Measurements from ENCODE around the gene SELENOT.
A peak's percentile ranks its signal among the peaks of the same experiment; 100 is the strongest.

Gene SELENOT, protein sequence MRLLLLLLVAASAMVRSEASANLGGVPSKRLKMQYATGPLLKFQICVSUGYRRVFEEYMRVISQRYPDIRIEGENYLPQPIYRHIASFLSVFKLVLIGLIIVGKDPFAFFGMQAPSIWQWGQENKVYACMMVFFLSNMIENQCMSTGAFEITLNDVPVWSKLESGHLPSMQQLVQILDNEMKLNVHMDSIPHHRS

GRCh38 chr3:150603153-150603979, at the start of gene SELENOT:
SELENOT (plus strand) TSS chr3:150603321; CDS start chr3:150603363, 42 bp downstream.
- peak within 1 kb of the TSS; percentile 99 for H3K27ac ChIP-seq (ENCODE audit: low read length)
- peak within 1 kb of the TSS; percentile 84 for H3K9ac ChIP-seq (ENCODE audit: low read depth, low read length)
- peak within 1 kb of the TSS; percentile 75 for H3K4me3 ChIP-seq (ENCODE audit: low read length)
- peaks cover 8% of the 10 kb centered on the region; the same call in 1 of the 2 replicates for H3K36me3 ChIP-seq (ENCODE audit: insufficient read depth, low read depth, low read length)
- H3K27me3 ChIP-seq (ENCODE audit: insufficient read depth, low read length) = no peaks in the 10 kb centered on the region
- peaks cover 33% of the 10 kb centered on the region for H3K4me1 ChIP-seq (ENCODE audit: insufficient read depth, low read length)
- no peaks in the 10 kb centered on the region for H3K9me3 ChIP-seq (ENCODE audit: insufficient read depth, low read depth, low read length)

DNA sequence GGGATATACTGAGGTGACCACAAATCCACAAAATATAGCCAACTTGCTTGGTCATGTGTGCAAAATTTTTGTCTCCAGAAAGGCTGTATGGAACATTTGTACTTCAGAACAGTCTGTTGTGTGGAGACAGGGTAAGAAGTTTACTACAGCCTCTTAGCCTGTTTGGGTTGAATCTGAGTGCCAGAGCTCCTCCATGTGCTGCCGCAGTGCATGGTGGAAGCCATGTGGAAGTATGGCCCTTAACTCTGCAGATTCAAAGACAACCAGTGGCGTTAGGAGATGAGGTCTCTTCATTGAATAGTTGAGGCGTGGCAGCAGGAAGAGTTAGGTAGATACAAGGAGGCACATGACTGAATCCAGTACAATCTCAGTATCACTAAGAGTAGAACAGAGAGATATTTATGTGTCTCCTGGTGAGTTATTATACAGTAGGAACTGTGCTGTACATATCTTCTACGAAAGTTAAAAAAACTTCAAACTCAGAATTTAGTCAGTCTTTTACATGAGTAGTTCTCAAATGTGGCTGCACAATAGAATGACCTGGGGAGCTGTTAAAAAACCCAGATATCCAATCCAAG, 47.2 kb upstream of the SELENOT start:
- no peaks in the 10 kb centered on the region for H3K27me3 ChIP-seq (ENCODE audit: insufficient read depth, low read length)
- H3K9me3 ChIP-seq (ENCODE audit: insufficient read depth, low read depth, low read length) = no peaks in the 10 kb centered on the region
- H3K4me1 ChIP-seq (ENCODE audit: insufficient read depth, low read length) = no peaks in the 10 kb centered on the region
- peaks cover 62% of the 10 kb centered on the region for H3K36me3 ChIP-seq (ENCODE audit: insufficient read depth, low read depth, low read length)
- H3K4me3 ChIP-seq (ENCODE audit: low read length) = no peak overlapping the region
- no peak overlapping the region for H3K27ac ChIP-seq (ENCODE audit: low read length)
- H3K9ac ChIP-seq (ENCODE audit: low read depth, low read length) = no peak overlapping the region

- no peaks in the 10 kb centered on the region for H3K27me3 ChIP-seq (ENCODE audit: insufficient read depth, low read length)
- no peaks in the 10 kb centered on the region for H3K4me1 ChIP-seq (ENCODE audit: insufficient read depth, low read length)
- no peak overlapping the region for H3K4me3 ChIP-seq (ENCODE audit: low read length)
- no peak overlapping the region for H3K27ac ChIP-seq (ENCODE audit: low read length)
- H3K36me3 ChIP-seq (ENCODE audit: insufficient read depth, low read depth, low read length) = peaks cover 62% of the 10 kb centered on the region
- H3K9me3 ChIP-seq (ENCODE audit: insufficient read depth, low read depth, low read length) = no peaks in the 10 kb centered on the region
- no peak overlapping the region for H3K9ac ChIP-seq (ENCODE audit: low read depth, low read length)
Measured at GRCh38 chr3:150556792-150557191, 46.3 kb upstream of the SELENOT start.

DNA sequence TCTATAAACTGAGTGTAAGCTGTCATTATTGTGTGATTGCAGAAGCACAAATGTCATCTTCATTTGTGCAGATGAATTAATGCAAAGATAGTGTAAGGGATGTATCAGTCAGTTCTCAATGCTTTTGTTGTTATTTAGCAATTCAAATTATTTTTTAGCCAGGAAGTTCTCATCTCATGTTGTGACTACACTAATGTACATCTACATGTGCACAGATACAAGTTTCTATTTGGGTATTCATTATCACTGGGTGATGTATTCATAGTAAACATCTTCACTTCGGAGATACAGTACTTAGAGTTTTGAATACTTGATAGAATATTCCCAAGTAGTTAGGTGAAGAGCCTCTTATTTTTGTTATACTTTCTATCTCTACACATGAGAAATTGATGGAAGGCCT, 45.4 kb upstream of the SELENOT start:
- Histone ChIP-seq H3K4me1 (ENCODE audit: insufficient read depth, low read length) (no peaks in the 10 kb centered on the region), H3K9ac (ENCODE audit: low read depth, low read length) (no peak overlapping the region), H3K27me3 (ENCODE audit: insufficient read depth, low read length) (no peaks in the 10 kb centered on the region), H3K36me3 (ENCODE audit: insufficient read depth, low read depth, low read length) (peaks cover 58% of the 10 kb centered on the region), H3K4me3 (ENCODE audit: low read length) (no peak overlapping the region), H3K27ac (ENCODE audit: low read length) (no peak overlapping the region), H3K9me3 (ENCODE audit: insufficient read depth, low read depth, low read length) (no peaks in the 10 kb centered on the region)

GRCh38 chr3:150564243-150564642, 38.9 kb upstream of the SELENOT start:
- no peaks in the 10 kb centered on the region for H3K9me3 ChIP-seq (ENCODE audit: insufficient read depth, low read depth, low read length)
- peaks cover 73% of the 10 kb centered on the region for H3K36me3 ChIP-seq (ENCODE audit: insufficient read depth, low read depth, low read length)
- no peaks in the 10 kb centered on the region for H3K4me1 ChIP-seq (ENCODE audit: insufficient read depth, low read length)
- no peak overlapping the region for H3K4me3 ChIP-seq (ENCODE audit: low read length)
- H3K27ac ChIP-seq (ENCODE audit: low read length) = no peak overlapping the region
- H3K27me3 ChIP-seq (ENCODE audit: insufficient read depth, low read length) = no peaks in the 10 kb centered on the region
- no peak overlapping the region for H3K9ac ChIP-seq (ENCODE audit: low read depth, low read length)

DNA sequence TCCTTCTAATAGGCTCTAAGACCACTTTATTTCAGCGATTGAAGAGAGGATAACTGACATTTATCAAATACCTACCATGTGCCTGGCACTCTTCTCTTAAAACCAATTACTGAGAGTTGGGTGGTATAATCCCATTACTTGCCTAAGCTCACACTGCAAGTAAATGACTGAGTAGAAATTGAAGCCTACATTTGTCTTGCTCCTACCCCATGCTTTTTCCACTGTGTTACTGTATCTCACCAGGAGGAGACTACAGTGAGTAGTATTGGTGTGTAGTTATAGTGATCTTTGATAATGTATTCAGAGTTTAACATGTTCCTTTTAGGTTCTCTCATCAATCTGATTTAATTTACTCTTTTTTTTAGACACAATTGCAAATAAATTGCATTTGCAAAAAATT, 35.8 kb upstream of the SELENOT start:
- H3K36me3 ChIP-seq (ENCODE audit: insufficient read depth, low read depth, low read length) = peaks cover 95% of the 10 kb centered on the region

GRCh38 chr3:150577855-150578254, 25.3 kb upstream of the SELENOT start:
- Histone ChIP-seq H3K4me3 (ENCODE audit: low read length) (no peak overlapping the region), H3K9ac (ENCODE audit: low read depth, low read length) (no peak overlapping the region), H3K4me1 (ENCODE audit: insufficient read depth, low read length) (no peaks in the 10 kb centered on the region), H3K36me3 (ENCODE audit: insufficient read depth, low read depth, low read length) (peaks cover 86% of the 10 kb centered on the region), H3K27ac (ENCODE audit: low read length) (no peak overlapping the region), H3K27me3 (ENCODE audit: insufficient read depth, low read length) (no peaks in the 10 kb centered on the region), H3K9me3 (ENCODE audit: insufficient read depth, low read depth, low read length) (no peaks in the 10 kb centered on the region)

More for the DNA sequence above, 35.8 kb upstream of the SELENOT start:
- no peak overlapping the region for H3K9ac ChIP-seq (ENCODE audit: low read depth, low read length)
- no peak overlapping the region for H3K27ac ChIP-seq (ENCODE audit: low read length)
- H3K4me1 ChIP-seq (ENCODE audit: insufficient read depth, low read length) = no peaks in the 10 kb centered on the region
- H3K27me3 ChIP-seq (ENCODE audit: insufficient read depth, low read length) = no peaks in the 10 kb centered on the region
- H3K4me3 ChIP-seq (ENCODE audit: low read length) = no peak overlapping the region
- H3K9me3 ChIP-seq (ENCODE audit: insufficient read depth, low read depth, low read length) = no peaks in the 10 kb centered on the region

DNA sequence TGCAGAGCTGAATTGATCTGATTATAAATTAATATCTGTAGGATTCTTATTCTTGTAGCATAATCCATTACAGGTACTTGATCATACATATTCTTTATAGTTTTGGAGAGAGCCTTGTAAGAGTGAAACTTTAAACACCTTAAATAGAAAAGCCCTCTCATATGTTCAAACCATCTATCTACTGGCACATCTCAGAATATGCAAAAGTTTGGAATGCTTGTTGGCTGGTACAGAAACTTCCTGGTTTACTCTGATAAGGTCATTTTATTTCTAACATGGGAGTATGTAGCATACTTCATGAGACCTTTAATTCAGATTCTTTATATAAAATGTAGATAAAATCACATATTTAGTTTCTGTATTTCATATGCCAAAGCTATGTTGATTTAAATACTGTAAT, 21.9 kb upstream of the SELENOT start:
- H3K36me3 ChIP-seq (ENCODE audit: insufficient read depth, low read depth, low read length) = peaks cover 88% of the 10 kb centered on the region
- no peaks in the 10 kb centered on the region for H3K9me3 ChIP-seq (ENCODE audit: insufficient read depth, low read depth, low read length)
- no peak overlapping the region for H3K27ac ChIP-seq (ENCODE audit: low read length)
- no peak overlapping the region for H3K9ac ChIP-seq (ENCODE audit: low read depth, low read length)
- no peaks in the 10 kb centered on the region for H3K27me3 ChIP-seq (ENCODE audit: insufficient read depth, low read length)
- no peak overlapping the region for H3K4me3 ChIP-seq (ENCODE audit: low read length)
- no peaks in the 10 kb centered on the region for H3K4me1 ChIP-seq (ENCODE audit: insufficient read depth, low read length)

GRCh38 chr3:150582620-150583019, 20.5 kb upstream of the SELENOT start:
- H3K36me3 ChIP-seq (ENCODE audit: insufficient read depth, low read depth, low read length) = peaks cover 82% of the 10 kb centered on the region
- no peak overlapping the region for H3K27ac ChIP-seq (ENCODE audit: low read length)
- H3K4me3 ChIP-seq (ENCODE audit: low read length) = no peak overlapping the region
- H3K27me3 ChIP-seq (ENCODE audit: insufficient read depth, low read length) = no peaks in the 10 kb centered on the region
- H3K9ac ChIP-seq (ENCODE audit: low read depth, low read length) = no peak overlapping the region
- no peaks in the 10 kb centered on the region for H3K9me3 ChIP-seq (ENCODE audit: insufficient read depth, low read depth, low read length)
- H3K4me1 ChIP-seq (ENCODE audit: insufficient read depth, low read length) = no peaks in the 10 kb centered on the region

DNA sequence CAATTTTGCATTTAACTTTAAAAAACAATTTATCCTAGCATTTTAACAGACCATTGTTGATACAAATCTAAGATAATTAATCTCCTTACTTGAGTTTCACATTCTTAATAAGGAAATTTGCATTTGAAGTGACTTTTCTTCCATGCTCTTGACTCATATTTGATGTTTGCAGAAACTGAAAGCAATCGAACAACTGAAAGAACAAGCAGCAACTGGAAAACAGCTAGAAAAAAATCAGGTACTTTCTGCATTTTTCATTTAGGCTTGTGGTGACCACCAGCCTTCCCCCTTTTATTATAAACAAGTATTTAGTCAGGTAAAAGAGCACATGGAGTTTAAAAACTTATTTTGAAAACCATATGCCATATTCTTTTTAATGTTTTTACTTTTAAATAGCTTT, 20.1 kb upstream of the SELENOT start:
- Histone ChIP-seq H3K27me3 (ENCODE audit: insufficient read depth, low read length) (no peaks in the 10 kb centered on the region), H3K9me3 (ENCODE audit: insufficient read depth, low read depth, low read length) (no peaks in the 10 kb centered on the region), H3K4me3 (ENCODE audit: low read length) (no peak overlapping the region), H3K27ac (ENCODE audit: low read length) (no peak overlapping the region), H3K9ac (ENCODE audit: low read depth, low read length) (no peak overlapping the region), H3K36me3 (ENCODE audit: insufficient read depth, low read depth, low read length) (peaks cover 79% of the 10 kb centered on the region), H3K4me1 (ENCODE audit: insufficient read depth, low read length) (no peaks in the 10 kb centered on the region)

DNA sequence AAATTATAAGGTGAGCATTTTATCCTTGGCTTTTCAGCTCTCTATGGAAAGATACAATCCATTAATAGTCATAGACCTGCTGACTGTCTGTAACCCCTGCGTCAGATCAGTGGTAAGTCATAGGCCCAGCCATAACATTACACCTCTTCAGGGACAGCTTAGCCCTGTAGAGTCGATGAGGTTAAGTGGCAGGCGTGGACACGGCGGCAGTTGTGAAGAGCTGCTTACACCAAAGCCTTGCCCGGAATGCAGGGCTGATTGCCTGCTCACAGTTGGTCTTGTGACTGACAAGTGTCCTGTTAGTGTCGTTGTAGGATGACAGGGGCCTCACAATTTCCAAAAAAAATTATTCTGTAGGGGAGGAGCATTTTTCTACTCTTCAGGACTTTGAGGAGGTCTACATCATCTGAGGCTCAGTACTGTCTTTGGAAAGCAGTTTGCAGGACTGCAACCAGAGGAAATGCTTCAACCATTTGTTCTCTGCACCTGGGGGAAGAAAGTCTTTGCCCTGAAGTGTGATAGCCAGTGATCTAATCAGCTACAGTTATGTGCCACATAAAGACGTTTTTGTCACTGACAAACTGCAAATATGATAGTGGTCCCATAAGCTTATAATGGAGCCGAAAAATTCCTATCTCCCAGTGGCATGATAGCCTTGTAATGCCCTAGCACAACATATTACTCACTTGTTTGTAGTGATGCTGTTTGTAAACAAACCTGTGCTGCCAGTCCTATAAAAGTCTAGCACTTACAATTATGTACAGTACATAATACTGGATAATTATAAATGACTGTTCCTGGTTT, 14.9 kb upstream of the SELENOT start:
- Histone ChIP-seq H3K9ac (ENCODE audit: low read depth, low read length) (no peak overlapping the region), H3K9me3 (ENCODE audit: insufficient read depth, low read depth, low read length) (no peaks in the 10 kb centered on the region), H3K36me3 (ENCODE audit: insufficient read depth, low read depth, low read length) (peaks cover 36% of the 10 kb centered on the region), H3K4me1 (ENCODE audit: insufficient read depth, low read length) (no peaks in the 10 kb centered on the region), H3K4me3 (ENCODE audit: low read length) (no peak overlapping the region), H3K27me3 (ENCODE audit: insufficient read depth, low read length) (no peaks in the 10 kb centered on the region), H3K27ac (ENCODE audit: low read length) (no peak overlapping the region)
